Activated CD4-positive, alpha-beta T cell treated with anti-CD3 and anti-CD28 coated beads for 36 hours (primary cell): ENCODE results near the gene COPS6. TPM values are rescaled to one million over a fixed set of nuclear protein-coding genes. Genes with fewer than 3 reads are reported as not detected.

Experiments
- ATAC-seq: fragments of 200-7000 bp; cut with Tn5 transposase; one replicate; pipeline ENCODE4 v1.10.0; 2021; ENCODE audit warnings: mild to moderate bottlenecking, moderate library complexity
- CTCF ChIA-PET: fragments of 350-600 bp; sonication (Branson Sonifier 250); formaldehyde crosslinking; loops from one replicate; lab custom pipeline; 2021; ENCODE audit warnings: antibody characterized with exemption; lab: Charles Lee
- POLR2A ChIA-PET: fragments of 350-600 bp; sonication (Branson Sonifier 250); formaldehyde crosslinking; loops from one replicate; lab custom pipeline; 2021; ENCODE audit warnings: antibody characterized with exemption, inconsistent platforms; lab: Charles Lee
- DNase-seq: peaks from one replicate; pipeline ENCODE4 v3.0.0-alpha.2; 2020
- H3K27ac Mint-ChIP-seq: one replicate; pipeline ENCODE4 v1.8.0; 2021; ENCODE audit warnings: mixed read lengths
- H3K27me3 Mint-ChIP-seq: one replicate; pipeline ENCODE4 v1.8.0; 2021; ENCODE audit warnings: mixed read lengths
- H3K36me3 Mint-ChIP-seq: one replicate; pipeline ENCODE4 v1.8.0; 2021; ENCODE audit warnings: low read depth, mixed read lengths
- H3K4me1 Mint-ChIP-seq: one replicate; pipeline ENCODE4 v1.8.0; 2021; ENCODE audit warnings: mixed read lengths
- H3K4me3 Mint-ChIP-seq: one replicate; pipeline ENCODE4 v1.8.0; 2021; ENCODE audit warnings: mild to moderate bottlenecking, moderate library complexity, mixed read lengths
- H3K9me3 Mint-ChIP-seq: one replicate; pipeline ENCODE4 v1.8.0; 2021; ENCODE audit warnings: low read depth, mixed read lengths
- intact Hi-C, 2 experiments: fragments of 100-400 bp; cut with DNase I in 1 of 2; cut with micrococcal nuclease in 1 of 2; formaldehyde crosslinking; loops; one replicate each; pipeline versions ENCODE4 v1.14.2 to v1.15.1; 2022 to 2024; cut with DNase I, micrococcal nuclease
- total RNA-seq, 2 experiments: library from RNA; stranded (reverse); gene quantifications; one replicate each; pipeline ENCODE4 v1.2.3, GENCODE V29; 2021

The COPS6 gene
- total RNA-seq = 10 to 100 TPM; 88.6 to 89.0 TPM

DNA sequence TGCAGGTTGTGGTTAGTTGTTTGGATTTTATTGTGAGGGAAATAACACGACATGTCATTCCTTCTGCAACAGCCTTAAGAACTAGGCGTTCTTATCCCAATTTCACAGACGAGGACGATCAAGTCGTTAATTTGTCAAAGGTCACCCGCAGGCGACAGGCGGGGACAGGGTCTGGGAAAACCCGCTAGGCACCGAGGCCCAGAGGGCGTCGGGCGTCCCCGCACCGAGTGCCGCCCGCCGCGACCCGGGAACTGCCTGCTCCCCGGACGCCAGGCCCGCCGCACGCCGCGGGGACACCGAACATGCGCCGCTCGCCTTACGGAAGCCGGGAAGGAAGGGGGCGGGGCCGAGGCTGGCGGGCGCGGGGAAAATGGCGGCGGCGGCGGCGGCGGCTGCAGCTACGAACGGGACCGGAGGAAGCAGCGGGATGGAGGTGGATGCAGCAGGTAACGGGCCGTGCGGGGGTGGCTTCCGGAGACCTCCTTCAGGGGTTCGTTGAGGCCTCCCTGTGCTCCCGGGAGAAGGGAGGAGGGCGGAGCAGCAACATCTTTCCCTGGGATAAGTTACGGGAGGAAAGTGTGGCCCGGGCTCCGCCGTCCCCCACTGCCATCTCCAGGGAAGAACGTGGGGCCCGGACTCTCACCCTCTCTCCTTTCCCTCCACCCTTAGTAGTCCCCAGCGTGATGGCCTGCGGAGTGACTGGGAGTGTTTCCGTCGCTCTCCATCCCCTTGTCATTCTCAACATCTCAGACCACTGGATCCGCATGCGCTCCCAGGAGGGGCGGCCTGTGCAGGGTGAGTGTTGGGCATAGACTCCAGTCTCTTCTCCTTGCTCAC lies at the start of gene COPS6:
TSS of gene COPS6 (plus strand) at position 349 of the 837 bp plus-strand sequence. CDS start at position 371, 22 bp downstream.
- Mint-ChIP-seq H3K9me3 (no peaks in the 10 kb centered on the region), H3K4me1 (peaks cover 25% of the 10 kb centered on the region), H3K27ac (peak within 1 kb of the TSS; percentile 96), H3K27me3 (no peaks in the 10 kb centered on the region), H3K4me3 (peak within 1 kb of the TSS; percentile 89), H3K36me3 (peaks cover 41% of the 10 kb centered on the region)
- ATAC-seq (peak; percentile 67), DNase-seq (peak; percentile 92)
- CTCF ChIA-PET = interaction anchor here (0.7 to 1.8 kb wide), 3 partner anchors 13 to 199 kb away, joined by 3 to 6 read pairs (median 3); partner anchors contain the start of genes AP4M1 and MCM7
- intact Hi-C loops = loop anchor here (1.0 to 10.0 kb wide), 11 partner anchors 11 to 786 kb away; partner anchors contain the start of genes TRIM4 (in 2 of the 2), BUD31 (in 1 of the 2), CNPY4 (in 1 of the 2) and MEPCE (in 1 of the 2)
- POLR2A ChIA-PET = interaction anchor here (6.1 kb wide), 1 partner anchor 13 kb away, joined by 74 read pairs; the partner anchor contains the start of genes AP4M1 and MCM7

DNA sequence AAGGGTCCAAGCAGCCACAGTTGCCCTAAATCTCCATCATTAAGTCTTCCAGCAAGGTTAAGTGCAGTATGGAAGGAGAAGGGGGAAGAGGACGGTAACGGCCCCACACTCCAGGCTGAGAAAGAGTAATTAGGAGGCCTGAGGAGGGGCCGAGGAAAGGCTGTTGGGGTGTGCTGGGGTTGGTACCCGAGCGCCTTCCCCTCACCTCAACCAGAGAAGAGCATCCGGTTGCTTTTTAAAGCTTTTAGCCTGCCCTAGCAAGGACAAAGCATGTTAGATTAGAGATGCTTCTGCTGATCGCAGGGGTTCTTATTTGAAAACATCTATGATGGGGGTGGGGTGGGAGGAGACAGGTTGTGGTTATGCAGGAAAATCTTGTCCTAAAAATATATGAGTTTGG lies 48.2 kb upstream of the COPS6 start:
- H3K27me3 Mint-ChIP-seq = no peaks in the 10 kb centered on the region
- H3K27ac Mint-ChIP-seq = no peak overlapping the region
- H3K4me3 Mint-ChIP-seq = no peak overlapping the region
- CTCF ChIA-PET = interaction anchor here (0.9 kb wide), 1 partner anchor 127 kb away, joined by 3 read pairs; no protein-coding TSS in a partner anchor
- peaks cover 10% of the 10 kb centered on the region for H3K4me1 Mint-ChIP-seq
- peaks cover 15% of the 10 kb centered on the region for H3K36me3 Mint-ChIP-seq
- no peak for ATAC-seq
- no peak for DNase-seq
- POLR2A ChIA-PET = interaction anchor here (0.7 kb wide), 1 partner anchor 25 kb away, joined by 4 read pairs; no protein-coding TSS in a partner anchor
- no peaks in the 10 kb centered on the region for H3K9me3 Mint-ChIP-seq
- intact Hi-C loops = no loop called here

DNA sequence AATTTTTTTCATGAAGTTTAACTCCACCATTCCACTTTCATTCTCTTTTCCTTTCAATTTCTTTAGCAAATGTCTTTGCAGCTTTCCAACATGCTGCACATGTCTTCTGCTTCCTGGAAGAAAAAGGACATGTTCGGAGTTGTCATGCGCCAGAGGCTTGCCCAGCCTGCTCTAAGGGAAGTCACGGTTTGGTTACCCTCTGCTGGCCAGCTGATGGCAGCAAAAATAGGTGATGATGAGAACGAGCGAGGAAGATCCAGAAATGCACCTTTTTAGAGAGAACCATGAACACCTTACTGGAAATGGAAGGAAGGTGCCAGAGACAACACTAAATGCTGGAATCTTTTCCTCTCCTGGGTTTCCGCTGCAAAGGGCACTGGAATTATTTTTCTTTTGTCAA lies 44.1 kb upstream of the COPS6 start:
- DNase-seq (peak; percentile 29), ATAC-seq (no peak)
- ChIA-PET CTCF (no interaction called here), POLR2A (no interaction called here)
- Mint-ChIP-seq H3K4me1 (peaks cover 15% of the 10 kb centered on the region), H3K27ac (no peak overlapping the region), H3K27me3 (no peaks in the 10 kb centered on the region), H3K36me3 (peaks cover 2% of the 10 kb centered on the region), H3K4me3 (no peak overlapping the region), H3K9me3 (no peaks in the 10 kb centered on the region)
- intact Hi-C loops = no loop called here

DNA sequence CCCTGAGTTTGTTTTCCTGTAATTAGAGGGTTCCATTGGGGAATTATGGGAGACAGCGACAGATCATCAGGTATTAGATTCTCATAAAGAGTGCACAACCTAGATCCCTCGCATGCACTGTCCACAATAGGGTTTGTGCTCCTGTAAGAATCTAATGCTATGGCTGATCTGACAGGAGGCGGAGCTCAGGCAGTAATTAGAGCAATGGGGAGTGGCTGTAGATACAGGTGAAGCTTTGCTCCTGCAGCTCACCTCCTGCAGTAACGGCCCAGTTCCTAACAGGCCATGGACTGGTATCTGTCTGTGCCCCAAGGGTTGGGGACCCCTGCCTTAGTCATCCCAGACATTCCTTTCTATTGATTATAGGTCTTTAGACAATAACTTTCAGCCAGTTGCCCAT lies 40.1 kb upstream of the COPS6 start:
- H3K36me3 Mint-ChIP-seq = no peaks in the 10 kb centered on the region
- DNase-seq (no peak), ATAC-seq (no peak)
- H3K9me3 Mint-ChIP-seq = no peaks in the 10 kb centered on the region
- peaks cover 19% of the 10 kb centered on the region for H3K4me1 Mint-ChIP-seq
- H3K27ac Mint-ChIP-seq = peak overlapping the region; percentile 11
- H3K27me3 Mint-ChIP-seq = no peaks in the 10 kb centered on the region
- peak overlapping the region; percentile 85 for H3K4me3 Mint-ChIP-seq
- ChIA-PET POLR2A (no interaction called here), CTCF (interaction anchor here (1.6 kb wide), 1 partner anchor 128 kb away, joined by 6 read pairs; no protein-coding TSS in a partner anchor)
- intact Hi-C loops = loop anchor here (1.0 to 2.0 kb wide), 6 partner anchors 32 to 78 kb away; partner anchors contain the start of genes ZNF3 (in 2 of the 2), AP4M1 (in 1 of the 2), MBLAC1 (in 1 of the 2) and MCM7 (in 1 of the 2)

DNA sequence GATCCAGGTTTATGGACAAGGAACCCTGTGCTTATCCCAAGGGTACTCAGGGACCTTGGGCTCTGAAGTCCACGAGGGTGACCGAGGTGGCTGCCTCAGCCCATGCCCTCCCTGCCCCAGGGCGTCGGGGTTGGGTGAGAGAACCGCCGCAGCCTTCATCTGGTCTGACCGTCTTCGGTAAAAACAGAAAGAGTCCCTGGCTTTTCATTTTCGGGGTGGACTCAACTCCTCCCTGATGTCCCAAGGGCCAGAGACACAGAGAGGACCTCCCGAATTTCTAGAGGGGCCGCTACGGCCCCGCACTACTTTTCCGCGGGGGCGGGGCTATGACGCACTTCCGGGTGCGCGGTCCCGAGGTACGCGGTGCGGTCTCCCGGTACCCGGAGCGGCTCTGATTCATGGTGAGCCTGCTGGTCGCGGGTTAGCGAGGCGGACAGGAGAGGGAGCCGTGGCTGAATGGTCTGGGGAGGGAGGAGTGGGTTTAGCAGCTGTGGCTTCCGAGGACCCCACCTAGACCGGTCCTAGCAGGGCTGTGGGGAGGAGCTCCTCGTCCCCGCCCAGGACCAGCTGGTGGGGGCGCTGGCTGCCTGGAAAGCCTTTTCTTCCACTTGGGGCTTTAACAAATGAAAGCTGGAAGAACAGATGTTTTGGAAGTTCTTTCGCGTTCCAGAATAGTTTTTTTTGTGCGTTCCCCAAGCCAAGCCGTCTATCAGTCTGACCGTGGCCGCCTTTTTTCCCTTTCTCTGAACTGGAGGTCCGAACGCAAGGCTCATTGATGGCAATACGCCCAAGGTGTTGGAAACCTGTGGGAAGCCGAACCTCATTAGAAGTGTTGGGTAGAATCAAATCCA lies 39.1 kb upstream of the COPS6 start, which contains the start of gene ZSCAN21:
TSS of gene ZSCAN21 (plus strand) at position 334 of the 851 bp plus-strand sequence. CDS start 7,233 bp downstream, outside the sequence.
- H3K4me3 Mint-ChIP-seq = peak within 1 kb of the TSS; percentile 85
- peak within 1 kb of the TSS; percentile 86 for H3K27ac Mint-ChIP-seq
- ChIA-PET CTCF (interaction anchor here (0.6 to 1.6 kb wide), 5 partner anchors 9 to 171 kb away, joined by 3 to 6 read pairs (median 5); partner anchors contain the start of gene ZKSCAN1), POLR2A (interaction anchor here (0.5 to 1.1 kb wide), 4 partner anchors 30 to 178 kb away, joined by 3 to 4 read pairs (median 3); partner anchors contain the start of gene MBLAC1)
- peaks cover 18% of the 10 kb centered on the region for H3K4me1 Mint-ChIP-seq
- DNase-seq = peak; percentile 89
- peak; percentile 90 for ATAC-seq
- no peaks in the 10 kb centered on the region for H3K9me3 Mint-ChIP-seq
- H3K27me3 Mint-ChIP-seq = no peaks in the 10 kb centered on the region
- H3K36me3 Mint-ChIP-seq = no peaks in the 10 kb centered on the region
- intact Hi-C loops = loop anchor here (1.0 to 5.0 kb wide), 9 partner anchors 31 to 130 kb away; partner anchors contain the start of genes ZKSCAN1 (in 2 of the 2), ZNF3 (in 2 of the 2), AP4M1 (in 1 of the 2) and AZGP1 (in 1 of the 2)

DNA sequence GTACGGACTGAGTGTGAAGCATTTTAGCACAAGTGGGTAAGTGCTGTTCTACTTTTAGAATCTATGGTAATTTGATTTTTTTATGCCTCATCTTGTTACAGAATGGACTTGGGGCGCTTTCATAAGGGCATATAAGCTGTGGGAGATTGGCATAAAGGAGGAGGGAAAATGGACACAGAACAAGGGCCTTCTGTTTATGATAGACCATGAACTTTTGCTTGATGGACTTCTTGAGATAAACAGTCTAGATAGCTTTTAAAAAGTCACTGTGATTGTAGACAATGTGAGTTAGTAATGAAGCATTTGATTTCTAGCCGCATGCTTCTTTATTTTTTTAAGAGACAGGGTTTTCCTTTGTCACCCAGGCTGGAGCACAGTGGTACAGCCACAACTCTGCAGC lies 37.2 kb upstream of the COPS6 start:
- DNase-seq = no peak
- ChIA-PET POLR2A (interaction anchor here (0.6 kb wide), 1 partner anchor 132 kb away, joined by 3 read pairs; the partner anchor contains the start of gene TRIM4), CTCF (interaction anchor here (0.7 to 3.0 kb wide), 11 partner anchors 25 to 436 kb away, joined by 3 to 22 read pairs (median 4); no protein-coding TSS in a partner anchor)
- Mint-ChIP-seq H3K4me3 (peak overlapping the region; percentile 22), H3K9me3 (no peaks in the 10 kb centered on the region), H3K36me3 (no peaks in the 10 kb centered on the region), H3K27me3 (no peaks in the 10 kb centered on the region), H3K27ac (no peak overlapping the region), H3K4me1 (peaks cover 17% of the 10 kb centered on the region)
- ATAC-seq = no peak
- intact Hi-C loops = loop anchor here (2.0 to 5.0 kb wide), 4 partner anchors 34 to 139 kb away; partner anchors contain the start of genes AZGP1 (in 1 of the 2) and ZKSCAN1 (in 1 of the 2)

DNA sequence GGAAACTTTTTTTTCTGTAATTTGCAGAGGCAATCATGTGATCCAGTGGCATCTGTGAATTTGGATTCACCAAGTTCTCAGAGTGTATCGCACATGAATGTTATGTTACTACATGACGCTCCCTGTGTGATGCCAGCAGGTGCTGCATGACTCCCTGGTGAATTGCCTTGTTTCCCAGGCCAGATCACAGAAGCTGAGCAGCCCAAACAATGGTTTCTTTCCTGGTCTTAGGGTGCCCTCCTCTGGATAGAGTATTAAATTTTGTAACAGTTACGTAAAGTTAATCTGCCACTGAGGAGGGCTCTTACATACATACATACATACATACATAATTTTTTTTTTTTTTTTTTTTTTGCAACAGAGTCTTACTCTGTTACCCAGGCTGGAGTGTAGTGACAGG lies 35.6 kb upstream of the COPS6 start:
- Mint-ChIP-seq H3K4me3 (no peak overlapping the region), H3K4me1 (peaks cover 17% of the 10 kb centered on the region), H3K27me3 (no peaks in the 10 kb centered on the region), H3K36me3 (peaks cover 4% of the 10 kb centered on the region), H3K27ac (no peak overlapping the region), H3K9me3 (no peaks in the 10 kb centered on the region)
- CTCF ChIA-PET = interaction anchor here (0.6 to 3.0 kb wide), 11 partner anchors 10 to 253 kb away, joined by 3 to 22 read pairs (median 3); no protein-coding TSS in a partner anchor
- intact Hi-C loops = loop anchor here (1.0 to 5.0 kb wide), 5 partner anchors 36 to 140 kb away; partner anchors contain the start of genes AZGP1 (in 1 of the 2) and ZKSCAN1 (in 1 of the 2)
- POLR2A ChIA-PET = no interaction called here
- ATAC-seq (peak; percentile 57), DNase-seq (peak; percentile 28)

DNA sequence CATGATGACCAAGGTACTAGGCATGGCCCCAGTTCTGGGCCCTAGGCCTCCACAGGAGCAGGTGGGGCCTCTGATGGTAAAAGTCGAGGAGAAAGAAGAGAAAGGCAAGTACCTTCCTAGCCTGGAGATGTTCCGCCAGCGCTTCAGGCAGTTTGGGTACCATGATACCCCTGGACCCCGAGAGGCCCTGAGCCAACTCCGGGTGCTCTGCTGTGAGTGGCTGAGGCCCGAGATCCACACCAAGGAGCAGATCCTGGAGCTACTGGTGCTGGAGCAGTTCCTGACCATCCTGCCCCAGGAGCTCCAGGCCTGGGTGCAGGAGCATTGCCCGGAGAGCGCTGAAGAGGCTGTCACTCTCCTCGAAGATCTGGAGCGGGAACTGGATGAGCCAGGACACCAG lies 31.8 kb upstream of the COPS6 start:
- Mint-ChIP-seq H3K36me3 (peaks cover 7% of the 10 kb centered on the region), H3K4me3 (no peak overlapping the region), H3K27me3 (no peaks in the 10 kb centered on the region), H3K4me1 (no peaks in the 10 kb centered on the region), H3K9me3 (no peaks in the 10 kb centered on the region), H3K27ac (no peak overlapping the region)
- ChIA-PET CTCF (interaction anchor here (0.6 to 1.7 kb wide), 2 partner anchors 77 to 388 kb away, joined by 3 to 4 read pairs; no protein-coding TSS in a partner anchor), POLR2A (no interaction called here)
- intact Hi-C loops = no loop called here
- ATAC-seq = no peak
- no peak for DNase-seq

DNA sequence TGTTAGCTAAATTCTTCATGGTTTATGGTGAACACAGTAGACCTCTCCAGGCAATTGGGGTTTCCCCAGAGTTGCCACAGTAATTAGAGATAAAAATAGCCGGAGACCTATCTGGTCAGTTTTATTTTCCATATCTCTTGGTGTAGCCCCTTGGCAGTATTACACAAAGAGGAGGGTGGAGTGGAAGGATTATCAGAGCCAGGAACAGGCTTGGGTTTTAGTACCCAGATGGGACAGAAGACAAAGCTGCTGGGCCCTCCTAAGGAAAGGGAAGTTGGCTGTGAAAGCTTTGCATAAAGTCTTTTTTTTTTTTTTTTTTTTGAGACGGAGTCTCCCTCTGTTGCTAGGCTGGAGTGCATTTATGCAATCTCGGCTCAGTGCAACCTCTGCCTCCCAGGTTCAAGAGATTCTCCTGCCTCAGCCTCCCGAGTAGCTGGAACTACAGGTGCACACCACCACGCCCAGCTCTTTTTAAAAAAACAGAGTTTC lies 29.5 kb upstream of the COPS6 start:
- CTCF ChIA-PET = interaction anchor here (0.6 to 1.0 kb wide), 2 partner anchors 23 to 146 kb away, joined by 3 to 6 read pairs; no protein-coding TSS in a partner anchor
- Mint-ChIP-seq H3K27me3 (no peaks in the 10 kb centered on the region), H3K36me3 (peaks cover 10% of the 10 kb centered on the region), H3K27ac (no peak overlapping the region), H3K4me1 (no peaks in the 10 kb centered on the region), H3K9me3 (no peaks in the 10 kb centered on the region), H3K4me3 (no peak overlapping the region)
- no peak for DNase-seq
- POLR2A ChIA-PET = no interaction called here
- ATAC-seq = no peak
- intact Hi-C loops = no loop called here
